HEK293 (cell line): ENCODE measurements around the gene CHMP1B.

ENCODE experiments used
- CTCF ChIA-PET: fragments of 350-600 bp; formaldehyde crosslinking; extraction: SDS; loops from one replicate; lab custom pipeline; 2021; ENCODE audit warnings: antibody characterized with exemption; lab: Yijun Ruan, JAX
- POLR2A ChIA-PET: fragments of 300-600 bp; formaldehyde crosslinking; extraction: SDS; loops from one replicate; lab custom pipeline; 2020; ENCODE audit warnings: antibody characterized with exemption, inconsistent platforms; lab: Yijun Ruan, JAX
- H3K27ac ChIP-seq: fragments of 200-500 bp; sonication (Bioruptor generic); 2 replicates; pipeline ENCODE4 v1.5.1; 2014; ENCODE audit warnings: low read depth, low read length, control low read depth, inconsistent platforms; ENCODE audit errors: extremely low read depth
- H3K36me3 ChIP-seq, 2 experiments: fragments of 200-500 bp in 1 of 2; sonication (Bioruptor generic) in 1 of 2; 1 replicate in 1 of 2; 2 replicates in 1 of 2; pipeline ENCODE4 v1.5.1; 2014 to 2017; ENCODE audit warnings: inconsistent platforms in 2 of 2, low read length in 2 of 2; ENCODE audit not compliant: control insufficient read depth in 2 of 2, insufficient read depth in 1 of 2
- H3K4me1 ChIP-seq: fragments of 200-500 bp; sonication (Bioruptor generic); 2 replicates; pipeline ENCODE4 v1.5.1; 2014; ENCODE audit warnings: mild to moderate bottlenecking, low read length, inconsistent platforms; ENCODE audit not compliant: control insufficient read depth, insufficient read depth
- H3K4me3 ChIP-seq: 2 replicates; pipeline ENCODE4 v1.5.1; 2011; ENCODE audit warnings: low read depth, mild to moderate bottlenecking, control low read depth, low read length, moderate library complexity
- H3K9me3 ChIP-seq: fragments of 200-500 bp; sonication (Bioruptor generic); 2 replicates; pipeline ENCODE4 v1.5.1; 2014; ENCODE audit warnings: low read depth, low read length, inconsistent platforms; ENCODE audit not compliant: control insufficient read depth, insufficient read depth
- HOXD13 ChIP-seq: sonication (generic); formaldehyde crosslinking; IDR thresholded peaks from 2 replicates; pipeline ENCODE4 v1.8.0; 2022; ENCODE audit warnings: missing genetic modification reagents, borderline replicate concordance
- KLF16 ChIP-seq: fragments of 450-650 bp; formaldehyde crosslinking; IDR thresholded peaks from 2 replicates; pipeline ENCODE4 v1.5.1; 2017; ENCODE audit warnings: missing biosample characterization, missing genetic modification characterization
- KLF9 ChIP-seq: fragments of 450-650 bp; formaldehyde crosslinking; IDR thresholded peaks from 2 replicates; pipeline ENCODE4 v1.5.1; 2016; ENCODE audit warnings: missing biosample characterization, missing genetic modification characterization, low read depth
- RBAK ChIP-seq: fragments of 450-650 bp; formaldehyde crosslinking; IDR thresholded peaks from 2 replicates; pipeline ENCODE4 v1.5.1; 2016; ENCODE audit warnings: missing biosample characterization, missing genetic modification characterization
- ZBTB21 ChIP-seq: fragments of 450-650 bp; formaldehyde crosslinking; IDR thresholded peaks from 2 replicates; pipeline ENCODE4 v1.5.1; 2017; ENCODE audit warnings: missing biosample characterization, missing genetic modification characterization
- ZNF174 ChIP-seq: fragments of 450-650 bp; formaldehyde crosslinking; IDR thresholded peaks from 2 replicates; pipeline ENCODE4 v1.5.0; 2017; ENCODE audit warnings: missing biosample characterization, mild to moderate bottlenecking, missing genetic modification characterization
- ZNF214 ChIP-seq: fragments of 450-650 bp; formaldehyde crosslinking; IDR thresholded peaks from 2 replicates; pipeline ENCODE4 v1.5.1; 2017; ENCODE audit warnings: missing biosample characterization, mild to moderate bottlenecking, missing genetic modification characterization, borderline replicate concordance
- ZNF239 ChIP-seq: fragments of 450-650 bp; formaldehyde crosslinking; IDR thresholded peaks from 2 replicates; pipeline ENCODE4 v1.5.1; 2016; ENCODE audit warnings: missing biosample characterization, missing genetic modification characterization
- ZNF266 ChIP-seq: fragments of 450-650 bp; formaldehyde crosslinking; IDR thresholded peaks from 2 replicates; pipeline ENCODE4 v1.5.1; 2016; ENCODE audit warnings: missing biosample characterization, missing genetic modification characterization, low read depth
- ZNF433 ChIP-seq: fragments of 450-650 bp; formaldehyde crosslinking; IDR thresholded peaks from 2 replicates; pipeline ENCODE4 v1.5.1; 2016; ENCODE audit warnings: missing biosample characterization, missing genetic modification characterization, low read depth
- ZNF596 ChIP-seq: fragments of 450-650 bp; IDR thresholded peaks from 2 replicates; pipeline ENCODE4 v1.5.0; 2018; ENCODE audit warnings: missing biosample characterization, mild to moderate bottlenecking, missing genetic modification characterization, moderate library complexity
- ZNF621 ChIP-seq: fragments of 450-650 bp; formaldehyde crosslinking; IDR thresholded peaks from 2 replicates; pipeline ENCODE4 v1.5.1; 2017; ENCODE audit warnings: missing biosample characterization, missing genetic modification characterization
- ZNF843 ChIP-seq: fragments of 450-650 bp; formaldehyde crosslinking; IDR thresholded peaks from 2 replicates; pipeline ENCODE4 v1.5.1; 2016; ENCODE audit warnings: missing biosample characterization, missing genetic modification characterization
- TF ChIP-seq, protein P1 (sequence below): fragments of 450-650 bp; formaldehyde crosslinking; IDR thresholded peaks from 2 replicates; pipeline ENCODE4 v1.5.1; 2016; ENCODE audit warnings: missing biosample characterization, missing genetic modification characterization
- TF ChIP-seq, protein P2 (sequence below): sonication (generic); formaldehyde crosslinking; IDR thresholded peaks from 2 replicates; pipeline ENCODE4 v1.8.1; 2022; ENCODE audit warnings: mild to moderate bottlenecking, moderate library complexity, missing genetic modification reagents
- TF ChIP-seq, protein P3 (sequence below): fragments of 450-650 bp; formaldehyde crosslinking; IDR thresholded peaks from 2 replicates; pipeline ENCODE4 v1.5.1; 2016; ENCODE audit warnings: missing biosample characterization, missing genetic modification characterization, low read depth

Gene CHMP1B

DNA sequence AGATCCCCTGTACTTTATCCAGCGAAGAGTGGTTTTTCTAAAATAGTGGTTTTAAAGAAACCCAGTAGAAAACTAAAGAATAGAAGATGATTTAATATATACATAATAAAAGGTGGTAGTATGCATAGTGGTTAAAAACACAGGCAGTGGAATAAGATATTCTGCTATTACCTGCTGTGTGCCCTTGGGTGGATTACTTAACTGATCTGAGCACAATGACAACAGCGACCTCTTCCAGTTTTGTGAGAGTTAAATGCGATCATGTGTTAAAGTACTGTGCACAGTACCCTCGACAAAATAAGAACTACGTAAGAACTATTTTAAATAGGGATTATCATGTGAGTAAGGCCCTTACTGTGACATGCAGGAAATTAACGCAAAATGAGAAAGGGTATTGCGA is 30.0 kb upstream of the CHMP1B start:
- TF ChIP-seq ZNF621 (tag by site-specific recombination), result no peak
- TF ChIP-seq ZBTB21, result no peak
- TF ChIP-seq KLF16 (tag by site-specific recombination), result no peak
- TF ChIP-seq RBAK, result no peak
- TF ChIP-seq ZNF433, result no peak
- TF ChIP-seq ZNF239 (tag by site-specific recombination), result no peak
- H3K9me3 ChIP-seq, result no peaks in the 10 kb centered on the region
- no peak overlapping the region for H3K4me3 ChIP-seq
- H3K4me1 ChIP-seq, result no peaks in the 10 kb centered on the region
- H3K27ac ChIP-seq, result no peak overlapping the region
- ChIA-PET POLR2A (no interaction called here), CTCF (no interaction called here)
- no peaks in the 10 kb centered on the region for H3K36me3 ChIP-seq

DNA sequence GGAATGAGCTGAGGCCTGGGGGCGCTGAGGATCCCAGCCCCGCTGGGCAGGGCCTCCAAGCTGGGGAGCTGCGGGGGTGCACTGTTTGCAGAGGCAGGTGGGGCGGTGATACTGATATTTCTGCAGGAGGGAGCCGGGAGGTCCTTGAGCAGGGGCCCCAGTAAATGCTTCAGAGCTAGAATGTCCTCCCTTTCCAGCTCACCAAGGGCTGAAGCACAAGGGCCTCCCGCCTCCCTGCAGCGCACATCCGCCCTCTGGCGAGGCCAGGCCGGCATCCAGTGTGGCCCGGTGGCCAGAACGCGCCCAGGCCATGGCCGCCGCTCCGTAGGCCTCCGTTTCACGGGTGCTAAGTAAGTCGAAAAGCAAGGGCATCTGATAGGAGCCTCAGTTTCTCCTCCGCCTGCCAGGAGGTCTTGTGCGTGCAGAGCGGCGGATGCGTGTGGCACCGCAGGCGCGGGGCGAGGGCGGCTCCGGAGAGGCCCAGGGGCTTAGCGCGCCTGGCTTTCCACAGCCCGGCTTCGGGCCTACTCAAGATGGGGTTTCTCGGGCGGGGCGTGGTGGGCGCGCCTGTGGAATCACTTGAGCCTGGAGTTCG is 29.5 kb upstream of the CHMP1B start:
- TF ChIP-seq ZNF596 (no peak), HOXD13 (no peak)
- H3K27ac ChIP-seq, result no peak overlapping the region
- H3K4me1 ChIP-seq, result no peaks in the 10 kb centered on the region
- no peak overlapping the region for H3K4me3 ChIP-seq
- H3K9me3 ChIP-seq, result no peaks in the 10 kb centered on the region
- CTCF ChIA-PET, result no interaction called here
- POLR2A ChIA-PET, result interaction anchor here (0.6 kb wide), 1 partner anchor 18 kb away, joined by 3 read pairs; no protein-coding TSS in a partner anchor
- no peaks in the 10 kb centered on the region for H3K36me3 ChIP-seq

DNA sequence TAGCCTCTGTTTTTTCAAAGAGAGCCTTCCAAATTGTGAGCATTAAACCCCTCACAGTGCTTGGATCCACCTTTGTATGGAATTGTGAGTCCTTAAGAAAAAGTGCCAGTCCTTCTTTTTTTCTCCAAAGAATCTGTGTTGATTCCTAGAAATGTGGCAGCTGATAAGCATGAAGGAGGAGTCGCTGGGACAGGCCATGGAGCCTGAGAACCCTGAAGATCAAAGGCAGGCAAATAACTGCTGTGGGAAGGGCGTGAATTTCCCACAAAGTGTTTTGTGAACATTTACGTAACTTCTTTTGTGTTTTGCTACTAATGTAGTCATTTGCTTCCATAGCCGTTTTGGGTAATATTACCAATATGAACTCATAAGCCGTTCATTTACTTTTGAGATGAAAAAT is 27.7 kb upstream of the CHMP1B start:
- POLR2A ChIA-PET, result no interaction called here
- no peak overlapping the region for H3K4me3 ChIP-seq
- no peaks in the 10 kb centered on the region for H3K36me3 ChIP-seq
- TF ChIP-seq, protein P1, sequence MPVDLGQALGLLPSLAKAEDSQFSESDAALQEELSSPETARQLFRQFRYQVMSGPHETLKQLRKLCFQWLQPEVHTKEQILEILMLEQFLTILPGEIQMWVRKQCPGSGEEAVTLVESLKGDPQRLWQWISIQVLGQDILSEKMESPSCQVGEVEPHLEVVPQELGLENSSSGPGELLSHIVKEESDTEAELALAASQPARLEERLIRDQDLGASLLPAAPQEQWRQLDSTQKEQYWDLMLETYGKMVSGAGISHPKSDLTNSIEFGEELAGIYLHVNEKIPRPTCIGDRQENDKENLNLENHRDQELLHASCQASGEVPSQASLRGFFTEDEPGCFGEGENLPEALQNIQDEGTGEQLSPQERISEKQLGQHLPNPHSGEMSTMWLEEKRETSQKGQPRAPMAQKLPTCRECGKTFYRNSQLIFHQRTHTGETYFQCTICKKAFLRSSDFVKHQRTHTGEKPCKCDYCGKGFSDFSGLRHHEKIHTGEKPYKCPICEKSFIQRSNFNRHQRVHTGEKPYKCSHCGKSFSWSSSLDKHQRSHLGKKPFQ (tag by site-specific recombination), result no peak
- TF ChIP-seq ZNF174 (tag by site-specific recombination), result no peak
- no peak for TF ChIP-seq ZNF214
- TF ChIP-seq HOXD13, result no peak
- TF ChIP-seq ZNF843 (tag by site-specific recombination), result no peak
- TF ChIP-seq ZNF266 (tag by site-specific recombination), result no peak
- TF ChIP-seq, protein P2, sequence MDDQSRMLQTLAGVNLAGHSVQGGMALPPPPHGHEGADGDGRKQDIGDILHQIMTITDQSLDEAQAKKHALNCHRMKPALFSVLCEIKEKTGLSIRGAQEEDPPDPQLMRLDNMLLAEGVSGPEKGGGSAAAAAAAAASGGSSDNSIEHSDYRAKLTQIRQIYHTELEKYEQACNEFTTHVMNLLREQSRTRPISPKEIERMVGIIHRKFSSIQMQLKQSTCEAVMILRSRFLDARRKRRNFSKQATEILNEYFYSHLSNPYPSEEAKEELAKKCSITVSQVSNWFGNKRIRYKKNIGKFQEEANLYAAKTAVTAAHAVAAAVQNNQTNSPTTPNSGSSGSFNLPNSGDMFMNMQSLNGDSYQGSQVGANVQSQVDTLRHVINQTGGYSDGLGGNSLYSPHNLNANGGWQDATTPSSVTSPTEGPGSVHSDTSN (CRISPR knock-in tag), result no peak
- TF ChIP-seq, protein P3, sequence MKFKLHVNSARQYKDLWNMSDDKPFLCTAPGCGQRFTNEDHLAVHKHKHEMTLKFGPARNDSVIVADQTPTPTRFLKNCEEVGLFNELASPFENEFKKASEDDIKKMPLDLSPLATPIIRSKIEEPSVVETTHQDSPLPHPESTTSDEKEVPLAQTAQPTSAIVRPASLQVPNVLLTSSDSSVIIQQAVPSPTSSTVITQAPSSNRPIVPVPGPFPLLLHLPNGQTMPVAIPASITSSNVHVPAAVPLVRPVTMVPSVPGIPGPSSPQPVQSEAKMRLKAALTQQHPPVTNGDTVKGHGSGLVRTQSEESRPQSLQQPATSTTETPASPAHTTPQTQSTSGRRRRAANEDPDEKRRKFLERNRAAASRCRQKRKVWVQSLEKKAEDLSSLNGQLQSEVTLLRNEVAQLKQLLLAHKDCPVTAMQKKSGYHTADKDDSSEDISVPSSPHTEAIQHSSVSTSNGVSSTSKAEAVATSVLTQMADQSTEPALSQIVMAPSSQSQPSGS (tag by site-specific recombination), result no peak
- TF ChIP-seq KLF9 (tag by site-specific recombination), result no peak
- H3K4me1 ChIP-seq, result no peaks in the 10 kb centered on the region
- H3K9me3 ChIP-seq, result no peaks in the 10 kb centered on the region
- CTCF ChIA-PET, result no interaction called here
- no peak overlapping the region for H3K27ac ChIP-seq
